Right renal pelvis (tissue), 4 donors: ENCODE results near the gene PAK5. TPM values are rescaled to one million over a fixed set of nuclear protein-coding genes. Genes with fewer than 3 reads are reported as not detected.
A peak's percentile ranks its signal among the peaks of the same experiment; 100 is the strongest.

ENCODE experiments used
- DNase-seq, 4 donors: peaks; one replicate each; pipeline ENCODE4 v3.0.0-alpha.2; 2013; ENCODE audit warnings: low read depth in 4 of 4, low spot score in 3 of 4, missing footprints in 1 of 4
- polyA plus RNA-seq, 4 donors: library from polyadenylated mRNA; unstranded; fragments of 120-200 nt; gene quantifications; one replicate each; pipeline ENCODE4 v1.2.1, GENCODE V29; 2013; ENCODE audit not compliant: insufficient read length in 4 of 4

PAK5 gene
- polyA plus RNA-seq, 4 donors = 0.48 to 0.60 (median 0.53) TPM

- no peak for DNase-seq
These were observed 211.7 kb downstream of the PAK5 start for GRCh38 chr20:9627219-9627618.

GRCh38 chr20:9626357-9626756 lies 212.5 kb downstream of the PAK5 start:
- no peak for DNase-seq

GRCh38 chr20:9617940-9618339 lies 220.9 kb downstream of the PAK5 start:
- no peak for DNase-seq

- peak in 2 of 4 donors; percentile 39 to 56 for DNase-seq
These were observed 221.9 kb downstream of the PAK5 start for GRCh38 chr20:9616833-9617461.

GRCh38 chr20:9616455-9616805 lies 222.4 kb downstream of the PAK5 start:
- no peak for DNase-seq

- DNase-seq = no peak
These were observed 223.0 kb downstream of the PAK5 start for GRCh38 chr20:9615766-9616454.

GRCh38 chr20:9615118-9615517 lies 223.8 kb downstream of the PAK5 start:
- no peak for DNase-seq

GRCh38 chr20:9613871-9614270 lies 225.0 kb downstream of the PAK5 start:
- no peak for DNase-seq

- DNase-seq = no peak
These were observed 227.0 kb downstream of the PAK5 start for GRCh38 chr20:9611921-9612320.

GRCh38 chr20:9610665-9611064 lies 228.2 kb downstream of the PAK5 start:
- no peak for DNase-seq

- DNase-seq = peak; percentile 63 to 74 (median 67)
These were observed 228.9 kb downstream of the PAK5 start for GRCh38 chr20:9609887-9610502.

GRCh38 chr20:9608639-9609340 lies 230.1 kb downstream of the PAK5 start:
- DNase-seq = no peak

- DNase-seq = no peak
These were observed 236.1 kb downstream of the PAK5 start for GRCh38 chr20:9602847-9603183.

GRCh38 chr20:9600562-9600961 lies 238.3 kb downstream of the PAK5 start:
- DNase-seq = no peak

- DNase-seq = no peak
These were observed 241.3 kb downstream of the PAK5 start for GRCh38 chr20:9597547-9597946.

GRCh38 chr20:9595763-9596162 lies 243.1 kb downstream of the PAK5 start:
- no peak for DNase-seq

GRCh38 chr20:9594284-9594875 lies 244.5 kb downstream of the PAK5 start:
- no peak for DNase-seq

- DNase-seq = no peak
These were observed 246.5 kb downstream of the PAK5 start for GRCh38 chr20:9592419-9592818.

GRCh38 chr20:9591080-9591479 lies 247.8 kb downstream of the PAK5 start:
- DNase-seq = no peak

GRCh38 chr20:9590189-9590588 lies 248.7 kb downstream of the PAK5 start:
- no peak for DNase-seq

- DNase-seq = no peak
These were observed 250.2 kb downstream of the PAK5 start for GRCh38 chr20:9588706-9589105.
